GM12864 (cell line): ENCODE measurements around the gene CALB2.

ENCODE experiments used
- DNase-seq: peaks from one replicate; pipeline ENCODE4 v3.0.0-alpha.2; 2011; ENCODE audit warnings: low read depth
- H3K4me3 ChIP-seq: 2 replicates; pipeline ENCODE4 v1.5.1; 2011; ENCODE audit warnings: mild to moderate bottlenecking, low read depth, low read length, control low read depth
- CTCF ChIP-seq: IDR thresholded peaks from 2 replicates; pipeline ENCODE4 v1.5.1; 2011; ENCODE audit warnings: low read depth, mild to moderate bottlenecking, moderate library complexity, low read length, control low read depth, inconsistent platforms; ENCODE audit errors: missing control alignments

The CALB2 gene

GRCh38 chr16:71344315-71344905 is 14.1 kb upstream of the CALB2 start:
- H3K4me3 ChIP-seq: no peak overlapping the region
- TF ChIP-seq CTCF: no peak
- no peak for DNase-seq

GRCh38 chr16:71345031-71345430 is 13.5 kb upstream of the CALB2 start:
- no peak for DNase-seq
- H3K4me3 ChIP-seq: no peak overlapping the region
- no peak for TF ChIP-seq CTCF

GRCh38 chr16:71347146-71347545 is 11.4 kb upstream of the CALB2 start:
- no peak for DNase-seq
- H3K4me3 ChIP-seq: no peak overlapping the region
- no peak for TF ChIP-seq CTCF

GRCh38 chr16:71348262-71349085 is 10.0 kb upstream of the CALB2 start:
- DNase-seq: no peak
- no peak overlapping the region for H3K4me3 ChIP-seq
- no peak for TF ChIP-seq CTCF

- H3K4me3 ChIP-seq: no peak overlapping the region
- TF ChIP-seq CTCF: no peak
- no peak for DNase-seq
Observed at GRCh38 chr16:71350821-71351557, 7.5 kb upstream of the CALB2 start.

GRCh38 chr16:71351558-71351901 is 7.0 kb upstream of the CALB2 start:
- TF ChIP-seq CTCF: no peak
- H3K4me3 ChIP-seq: no peak overlapping the region
- no peak for DNase-seq
